LNCaP clone FGC (cell line): ENCODE data around the gene SMG6.

Experiments used
- DNase-seq: peaks from one replicate; pipeline ENCODE4 v3.0.0-alpha.2; 2011; ENCODE audit warnings: low read depth
- H3K4me3 ChIP-seq: 2 replicates; pipeline ENCODE4 v1.5.1; 2011; ENCODE audit warnings: mild to moderate bottlenecking, low read depth, low read length, control low read depth
- TF ChIP-seq, protein P1 (sequence below): IDR thresholded peaks from 2 replicates; pipeline ENCODE4 v1.5.1; 2012; ENCODE audit warnings: mild to moderate bottlenecking; ENCODE audit not compliant: control insufficient read depth, insufficient read depth; ENCODE audit errors: extremely low read depth

SMG6 gene

DNA sequence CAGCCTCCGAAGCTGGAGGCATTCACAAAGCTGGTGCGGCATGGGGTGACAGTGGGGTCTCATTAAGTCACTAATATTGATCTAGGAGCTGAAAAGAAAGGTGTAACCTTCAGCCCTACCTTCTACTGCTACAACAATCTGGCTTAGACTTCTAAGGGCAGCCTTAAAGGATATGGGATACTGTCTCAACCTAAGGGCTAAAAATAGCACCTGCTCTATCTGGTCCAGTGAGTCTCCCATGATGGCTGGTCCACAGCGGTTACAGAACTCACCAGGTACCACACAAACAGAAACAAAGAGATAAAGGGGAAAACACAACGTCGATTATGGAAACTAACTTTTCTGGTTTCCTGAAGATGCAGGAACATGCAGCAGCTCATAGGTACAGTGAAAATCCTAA is 115.8 kb downstream of the SMG6 start:
- DNase-seq = no peak
- TF ChIP-seq, protein P1, sequence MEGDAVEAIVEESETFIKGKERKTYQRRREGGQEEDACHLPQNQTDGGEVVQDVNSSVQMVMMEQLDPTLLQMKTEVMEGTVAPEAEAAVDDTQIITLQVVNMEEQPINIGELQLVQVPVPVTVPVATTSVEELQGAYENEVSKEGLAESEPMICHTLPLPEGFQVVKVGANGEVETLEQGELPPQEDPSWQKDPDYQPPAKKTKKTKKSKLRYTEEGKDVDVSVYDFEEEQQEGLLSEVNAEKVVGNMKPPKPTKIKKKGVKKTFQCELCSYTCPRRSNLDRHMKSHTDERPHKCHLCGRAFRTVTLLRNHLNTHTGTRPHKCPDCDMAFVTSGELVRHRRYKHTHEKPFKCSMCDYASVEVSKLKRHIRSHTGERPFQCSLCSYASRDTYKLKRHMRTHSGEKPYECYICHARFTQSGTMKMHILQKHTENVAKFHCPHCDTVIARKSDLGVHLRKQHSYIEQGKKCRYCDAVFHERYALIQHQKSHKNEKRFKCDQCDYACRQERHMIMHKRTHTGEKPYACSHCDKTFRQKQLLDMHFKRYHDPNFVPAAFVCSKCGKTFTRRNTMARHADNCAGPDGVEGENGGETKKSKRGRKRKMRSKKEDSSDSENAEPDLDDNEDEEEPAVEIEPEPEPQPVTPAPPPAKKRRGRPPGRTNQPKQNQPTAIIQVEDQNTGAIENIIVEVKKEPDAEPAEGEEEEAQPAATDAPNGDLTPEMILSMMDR = no peak

DNA sequence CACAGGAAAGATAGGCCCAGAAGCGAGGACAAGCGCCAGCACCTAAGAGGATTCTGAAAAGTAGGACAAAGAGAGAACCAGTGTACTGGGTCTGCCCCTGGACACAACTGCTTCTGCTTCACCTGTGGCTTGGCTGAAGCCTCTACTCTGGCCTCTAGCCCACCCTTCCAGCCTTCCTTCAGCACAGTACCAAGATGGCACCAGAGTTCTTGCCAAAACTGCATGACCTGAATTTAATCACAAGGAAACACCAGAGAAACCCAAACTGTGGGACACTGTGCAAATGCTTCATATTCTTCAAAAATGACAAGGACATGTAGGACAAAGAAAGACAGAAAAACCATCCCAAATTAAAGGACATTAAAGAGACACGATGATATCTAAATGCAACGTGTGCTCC is 116.6 kb downstream of the SMG6 start:
- H3K4me3 ChIP-seq = no peak overlapping the region
- no peak for DNase-seq
- TF ChIP-seq, protein P1 = no peak

More for the DNA sequence above, 115.8 kb downstream of the SMG6 start:
- no peak overlapping the region for H3K4me3 ChIP-seq

DNA sequence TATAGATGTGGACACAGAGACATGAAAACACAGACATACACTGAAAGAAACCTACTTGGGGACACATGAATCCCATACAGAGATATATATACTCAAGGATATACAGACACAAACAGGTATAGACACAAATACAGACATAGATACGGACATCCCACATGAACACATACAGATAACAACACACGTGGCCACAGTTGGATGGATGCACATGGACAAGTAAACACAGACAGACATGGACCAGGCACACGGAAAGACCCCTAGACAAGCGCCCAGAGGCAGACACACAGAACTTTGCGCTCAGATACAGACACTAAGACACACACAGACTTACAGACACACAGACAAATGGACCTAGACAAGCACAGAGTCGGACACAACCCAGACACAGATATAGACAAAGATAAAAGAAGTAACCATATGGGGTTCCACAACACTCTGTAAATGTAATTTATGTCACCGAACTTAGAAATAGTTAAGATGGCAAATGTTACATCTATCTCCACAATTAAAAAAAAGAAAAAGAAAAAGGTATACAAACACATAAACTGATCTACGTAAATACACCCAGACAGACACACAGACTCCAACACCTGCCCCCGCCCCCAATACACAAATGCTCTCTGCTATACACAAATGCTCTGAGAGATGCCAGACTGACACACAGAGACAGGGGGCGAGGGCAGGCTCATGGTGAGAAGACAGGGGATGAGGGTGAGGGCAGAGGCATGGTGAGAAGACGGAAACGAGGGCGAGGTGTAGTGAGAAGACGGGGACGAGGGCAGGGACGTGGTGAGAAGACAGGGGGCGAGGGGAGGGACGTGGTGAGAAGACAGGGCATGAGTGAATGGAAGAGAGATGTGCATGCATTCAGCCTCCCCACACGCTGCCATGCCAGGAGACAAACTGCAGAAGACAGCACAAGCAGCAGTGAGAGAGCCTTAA is 118.3 kb downstream of the SMG6 start:
- no peak for DNase-seq
- H3K4me3 ChIP-seq = no peak overlapping the region
- TF ChIP-seq, protein P1 = no peak

DNA sequence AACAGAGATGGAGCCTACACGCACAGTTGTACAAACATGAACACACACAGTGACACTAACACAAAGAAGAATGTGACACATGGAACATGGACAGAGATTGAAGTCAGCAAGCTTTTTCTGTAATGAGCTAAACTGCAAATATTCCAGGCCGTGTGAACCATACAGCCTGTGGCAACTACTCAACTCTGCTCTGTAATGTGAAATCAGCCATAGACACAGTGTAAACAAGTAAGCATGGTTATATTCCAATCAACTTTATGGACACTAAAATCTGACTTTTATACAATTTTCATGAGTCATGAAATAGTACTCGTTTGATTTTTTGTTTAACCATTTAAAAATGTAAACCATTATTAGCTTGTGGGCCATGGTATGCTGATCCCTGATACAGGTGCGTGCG is 120.2 kb downstream of the SMG6 start:
- DNase-seq = no peak
- no peak overlapping the region for H3K4me3 ChIP-seq
- TF ChIP-seq, protein P1 = no peak

DNA sequence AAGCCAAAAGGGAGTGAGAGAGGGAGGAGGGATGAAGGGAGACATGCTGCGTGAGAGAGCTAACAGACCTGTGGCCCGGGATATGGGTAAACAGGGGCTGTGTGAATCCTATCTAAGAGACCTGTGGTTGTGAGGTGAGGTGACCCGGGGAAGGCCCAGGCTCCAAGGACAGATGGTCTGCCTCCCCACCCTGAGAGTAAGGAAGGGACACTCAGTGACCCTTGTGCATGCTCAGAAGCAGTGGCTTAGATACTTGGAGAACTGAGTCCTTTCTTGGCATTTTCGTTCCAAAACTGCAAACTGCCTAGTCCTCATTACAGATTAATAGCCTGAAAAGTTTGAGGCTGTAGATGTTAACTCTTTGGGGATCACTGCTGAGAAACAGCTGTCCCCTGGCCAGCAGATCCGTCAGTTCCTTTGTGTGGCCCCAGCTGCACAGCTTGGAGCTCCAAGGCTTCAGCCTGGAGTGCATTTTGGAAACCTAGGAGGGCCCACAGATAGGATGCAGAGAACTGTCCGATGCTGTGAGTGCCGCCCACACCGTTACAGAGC is 121.6 kb downstream of the SMG6 start:
- DNase-seq = no peak
- H3K4me3 ChIP-seq = no peak overlapping the region
- TF ChIP-seq, protein P1 = no peak

DNA sequence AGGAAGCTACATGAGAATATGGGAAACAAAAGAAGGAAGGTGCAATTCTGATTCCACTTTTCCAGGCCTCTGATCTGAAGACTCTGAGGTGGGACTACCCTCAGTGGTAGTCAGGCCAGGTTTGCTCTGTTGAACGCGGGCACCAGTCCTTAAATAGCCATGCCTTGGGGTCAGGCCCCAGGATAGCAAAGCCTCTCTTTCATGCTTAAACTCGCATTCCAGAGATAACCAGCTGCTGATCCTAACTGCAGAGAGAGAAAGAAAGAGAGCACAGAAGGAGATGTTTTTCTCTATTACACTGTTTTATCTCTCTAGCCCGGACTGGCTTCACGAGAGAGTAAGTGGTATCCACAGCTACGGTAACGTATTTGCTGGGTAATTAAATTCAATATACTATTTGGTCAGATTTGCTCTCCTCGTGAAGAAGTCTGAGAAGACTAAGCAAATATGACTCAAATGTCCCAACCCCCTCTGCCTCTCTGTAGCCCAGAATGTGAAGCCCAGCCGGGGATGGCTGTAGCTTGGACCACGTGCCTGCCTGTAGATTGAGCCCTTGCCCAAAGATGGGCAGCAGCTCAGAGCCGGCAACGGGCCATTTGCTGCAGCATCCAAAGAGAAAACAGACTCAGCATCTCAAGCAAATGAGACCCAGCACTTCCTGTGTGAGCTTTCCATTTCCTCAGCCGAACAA is 122.2 kb downstream of the SMG6 start:
- H3K4me3 ChIP-seq = no peak overlapping the region
- TF ChIP-seq, protein P1 = no peak
- DNase-seq = no peak
